B cell (primary cell): ENCODE data around the gene MYCBP2.
"Not testable (repeated sequence)": the region's sequence is repeated elsewhere in the genome, so short reads cannot be mapped to it uniquely, and the experiment has no call there.

Experiments used
- EZH2 ChIP-seq: IDR thresholded peaks from 2 replicates; pipeline ENCODE4 v1.6.1; 2012; ENCODE audit warnings: borderline replicate concordance, low read depth, mild to moderate bottlenecking, moderate library complexity, low read length; ENCODE audit not compliant: insufficient read depth, poor library complexity, severe bottlenecking
- TF ChIP-seq, protein P1 (sequence below): fragments of 200-600 bp; IDR thresholded peaks from one replicate; pipeline ENCODE4 v1.8.0; 2022; ENCODE audit warnings: antibody characterized with exemption, mild to moderate bottlenecking

DNA sequence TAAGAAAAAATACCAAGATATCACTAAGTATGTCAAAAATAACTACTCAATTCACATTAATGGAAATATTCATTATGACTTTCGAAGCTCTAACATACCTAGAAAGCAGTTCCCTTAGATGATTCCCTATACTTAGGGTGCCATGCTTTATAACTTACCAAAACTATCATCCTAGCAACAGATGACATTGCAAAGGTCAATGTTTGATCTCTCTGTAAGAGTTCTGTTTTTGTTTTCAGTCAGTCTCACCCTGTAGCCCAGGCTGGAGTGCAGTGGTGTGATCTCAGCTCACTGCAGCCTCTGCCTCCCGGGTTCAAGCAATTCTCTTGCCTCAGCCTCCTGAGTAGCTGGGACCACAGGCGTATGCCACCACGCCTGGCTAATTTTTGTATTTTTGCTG lies 318.6 kb downstream of the MYCBP2 start:
- TF ChIP-seq, protein P1, sequence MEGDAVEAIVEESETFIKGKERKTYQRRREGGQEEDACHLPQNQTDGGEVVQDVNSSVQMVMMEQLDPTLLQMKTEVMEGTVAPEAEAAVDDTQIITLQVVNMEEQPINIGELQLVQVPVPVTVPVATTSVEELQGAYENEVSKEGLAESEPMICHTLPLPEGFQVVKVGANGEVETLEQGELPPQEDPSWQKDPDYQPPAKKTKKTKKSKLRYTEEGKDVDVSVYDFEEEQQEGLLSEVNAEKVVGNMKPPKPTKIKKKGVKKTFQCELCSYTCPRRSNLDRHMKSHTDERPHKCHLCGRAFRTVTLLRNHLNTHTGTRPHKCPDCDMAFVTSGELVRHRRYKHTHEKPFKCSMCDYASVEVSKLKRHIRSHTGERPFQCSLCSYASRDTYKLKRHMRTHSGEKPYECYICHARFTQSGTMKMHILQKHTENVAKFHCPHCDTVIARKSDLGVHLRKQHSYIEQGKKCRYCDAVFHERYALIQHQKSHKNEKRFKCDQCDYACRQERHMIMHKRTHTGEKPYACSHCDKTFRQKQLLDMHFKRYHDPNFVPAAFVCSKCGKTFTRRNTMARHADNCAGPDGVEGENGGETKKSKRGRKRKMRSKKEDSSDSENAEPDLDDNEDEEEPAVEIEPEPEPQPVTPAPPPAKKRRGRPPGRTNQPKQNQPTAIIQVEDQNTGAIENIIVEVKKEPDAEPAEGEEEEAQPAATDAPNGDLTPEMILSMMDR, result not testable (repeated sequence)
- not testable (repeated sequence) for TF ChIP-seq EZH2
